HepG2 (cell line): ENCODE measurements around the gene CYP17A1. TPM values are rescaled to one million over a fixed set of nuclear protein-coding genes. Genes with fewer than 3 reads are reported as not detected.

ENCODE experiments used
- ARHGAP35 ChIP-seq: sonication (generic); formaldehyde crosslinking; IDR thresholded peaks from 2 replicates; pipeline ENCODE4 v1.9.0; 2022; ENCODE audit warnings: mild to moderate bottlenecking, inconsistent platforms, moderate library complexity, missing genetic modification reagents, borderline replicate concordance
- BHLHE40 ChIP-seq: IDR thresholded peaks from 2 replicates; pipeline ENCODE4 v1.6.1; 2011; ENCODE audit warnings: low read length, improper control_type of control experiment
- DR1 ChIP-seq: sonication (generic); formaldehyde crosslinking; IDR thresholded peaks from 2 replicates; pipeline ENCODE4 v1.8.0; 2021; ENCODE audit warnings: mild to moderate bottlenecking, missing genetic modification reagents, inconsistent platforms
- ISL2 ChIP-seq: sonication (generic); formaldehyde crosslinking; IDR thresholded peaks from 2 replicates; pipeline ENCODE4 v1.5.0; 2020; ENCODE audit warnings: missing genetic modification reagents
- KDM2A ChIP-seq: sonication (generic); formaldehyde crosslinking; IDR thresholded peaks from 2 replicates; pipeline ENCODE4 v1.4.0; 2020; ENCODE audit warnings: low read depth, missing genetic modification reagents, borderline replicate concordance
- KDM5B ChIP-seq: sonication (generic); formaldehyde crosslinking; IDR thresholded peaks from 2 replicates; pipeline ENCODE4 v1.4.0; 2020; ENCODE audit warnings: missing genetic modification reagents, mild to moderate bottlenecking, borderline replicate concordance
- KLF16 ChIP-seq, 2 experiments: sonication (generic) in 1 of 2; formaldehyde crosslinking in 1 of 2; IDR thresholded peaks; 2 replicates each; pipeline versions ENCODE4 v1.6.1 to v1.8.0; 2016 to 2023; ENCODE audit warnings: missing genetic modification reagents in 2 of 2, missing compliant biosample characterization in 1 of 2
- RXRA ChIP-seq: sonication (generic); formaldehyde crosslinking; IDR thresholded peaks from 2 replicates; pipeline ENCODE4 v1.5.1; 2020; ENCODE audit warnings: missing genetic modification reagents
- ZBTB7A ChIP-seq: sonication (generic); formaldehyde crosslinking; IDR thresholded peaks from 2 replicates; pipeline ENCODE4 v1.8.0; 2022; ENCODE audit warnings: mild to moderate bottlenecking, missing genetic modification reagents
- ZMYM2 ChIP-seq: sonication (generic); formaldehyde crosslinking; IDR thresholded peaks from 2 replicates; pipeline ENCODE4 v1.8.0; 2022; ENCODE audit warnings: mild to moderate bottlenecking, missing genetic modification reagents
- ZNF235 ChIP-seq: sonication (generic); formaldehyde crosslinking; IDR thresholded peaks from 2 replicates; pipeline ENCODE4 v1.8.1; 2023; ENCODE audit warnings: mild to moderate bottlenecking, missing genetic modification reagents, borderline replicate concordance
- ZNF850 ChIP-seq: sonication (generic); formaldehyde crosslinking; conservative IDR thresholded peaks from 2 replicates; pipeline ENCODE4 v1.9.0; 2021; ENCODE audit warnings: mild to moderate bottlenecking, missing genetic modification reagents
- polyA plus RNA-seq, 8 experiments: library from polyadenylated mRNA; depleted of rRNA in 3 of 8; stranded (reverse) in 7 of 8; unstranded in 1 of 8; fragments of >200 nt; fragmentation: Illumina TruSeq in 4 of 8; extraction: Trizol in 4 of 8; gene quantifications; 2 replicates each; pipeline versions ENCODE4 v1.2.1 to v1.2.3, GENCODE V29; 2011 to 2016; ENCODE audit warnings: low read depth in 4 of 8, missing spikeins in 1 of 8, mixed read lengths in 1 of 8; ENCODE audit not compliant: insufficient read depth in 1 of 8
- total RNA-seq, 5 experiments: library from RNA; depleted of rRNA; stranded (reverse); fragments of >200 nt; fragmentation: Illumina TruSeq; extraction: Trizol; gene quantifications; 2 replicates each; pipeline ENCODE4 v1.2.3, GENCODE V29; 2016; ENCODE audit warnings: low read depth in 1 of 5
- TF ChIP-seq, protein P1 (sequence below): sonication (generic); formaldehyde crosslinking; IDR thresholded peaks from 2 replicates; pipeline ENCODE4 v1.5.0; 2020; ENCODE audit warnings: missing genetic modification reagents, mild to moderate bottlenecking, borderline replicate concordance
- TF ChIP-seq, protein P2 (sequence below), 2 experiments: fragments of 450-650 bp in 1 of 2; sonication (generic) in 1 of 2; formaldehyde crosslinking; IDR thresholded peaks; 2 replicates each; pipeline versions ENCODE4 v1.5.0 to v1.8.0; 2020 to 2022; ENCODE audit warnings: mild to moderate bottlenecking in 1 of 2, missing genetic modification reagents in 1 of 2
- TF ChIP-seq, protein P3 (sequence below): IDR thresholded peaks from 2 replicates; pipeline ENCODE4 v1.6.1; 2016; ENCODE audit warnings: control low read depth
- TF ChIP-seq, protein P4 (sequence below): sonication (generic); formaldehyde crosslinking; IDR thresholded peaks from 2 replicates; pipeline ENCODE4 v1.9.0; 2021; ENCODE audit warnings: mild to moderate bottlenecking, missing genetic modification reagents
- TF ChIP-seq, protein P5 (sequence below): sonication (generic); formaldehyde crosslinking; conservative IDR thresholded peaks from 2 replicates; pipeline ENCODE4 v1.8.1; 2023; ENCODE audit warnings: missing genetic modification reagents

Gene CYP17A1
- total and polyA plus RNA-seq, 2 of the 13 experiments (the other 11 are each of a cell fraction or from before 2014, with no cell fraction given), result 0.13 to 1.1 TPM

DNA sequence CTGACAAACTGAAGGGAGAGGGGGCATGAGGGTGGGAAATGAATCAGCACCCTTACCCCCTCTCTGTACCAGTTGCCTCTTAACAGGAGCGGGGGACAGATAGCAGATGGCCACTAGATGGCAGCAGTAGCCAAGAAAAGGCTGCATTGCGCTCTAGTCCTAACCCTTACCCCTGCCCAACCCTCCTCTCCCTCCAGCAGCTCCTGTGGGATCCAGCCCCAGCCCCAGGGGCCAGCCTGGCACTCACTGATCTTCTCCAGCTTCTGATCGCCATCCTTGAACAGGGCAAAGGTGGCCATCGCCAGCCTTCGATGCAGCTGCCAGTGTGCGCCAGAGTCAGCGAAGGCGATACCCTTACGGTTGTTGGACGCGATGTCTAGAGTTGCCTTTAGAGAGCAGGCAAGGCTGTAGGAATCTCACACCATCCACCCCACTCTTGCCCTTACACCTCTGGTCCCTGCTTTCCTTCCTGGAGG, 2.2 kb downstream of the CYP17A1 start (continued):
- TF ChIP-seq, protein P1, sequence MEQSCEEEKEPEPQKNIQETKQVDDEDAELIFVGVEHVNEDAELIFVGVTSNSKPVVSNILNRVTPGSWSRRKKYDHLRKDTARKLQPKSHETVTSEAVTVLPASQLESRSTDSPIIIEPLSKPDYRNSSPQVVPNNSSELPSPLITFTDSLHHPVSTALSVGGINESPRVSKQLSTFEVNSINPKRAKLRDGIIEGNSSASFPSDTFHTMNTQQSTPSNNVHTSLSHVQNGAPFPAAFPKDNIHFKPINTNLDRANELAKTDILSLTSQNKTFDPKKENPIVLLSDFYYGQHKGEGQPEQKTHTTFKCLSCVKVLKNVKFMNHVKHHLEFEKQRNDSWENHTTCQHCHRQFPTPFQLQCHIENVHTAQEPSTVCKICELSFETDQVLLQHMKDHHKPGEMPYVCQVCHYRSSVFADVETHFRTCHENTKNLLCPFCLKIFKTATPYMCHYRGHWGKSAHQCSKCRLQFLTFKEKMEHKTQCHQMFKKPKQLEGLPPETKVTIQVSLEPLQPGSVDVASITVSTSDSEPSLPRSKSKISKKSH, result peak; percentile 77
- TF ChIP-seq ZBTB7A (CRISPR knock-in tag), result no peak
- TF ChIP-seq DR1, result no peak
- TF ChIP-seq, protein P2, sequence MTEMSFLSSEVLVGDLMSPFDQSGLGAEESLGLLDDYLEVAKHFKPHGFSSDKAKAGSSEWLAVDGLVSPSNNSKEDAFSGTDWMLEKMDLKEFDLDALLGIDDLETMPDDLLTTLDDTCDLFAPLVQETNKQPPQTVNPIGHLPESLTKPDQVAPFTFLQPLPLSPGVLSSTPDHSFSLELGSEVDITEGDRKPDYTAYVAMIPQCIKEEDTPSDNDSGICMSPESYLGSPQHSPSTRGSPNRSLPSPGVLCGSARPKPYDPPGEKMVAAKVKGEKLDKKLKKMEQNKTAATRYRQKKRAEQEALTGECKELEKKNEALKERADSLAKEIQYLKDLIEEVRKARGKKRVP (CRISPR knock-in tag; IDR thresholded peaks at IDR 0.05), result no peak
- no peak for TF ChIP-seq KDM2A (CRISPR knock-in tag)
- no peak for TF ChIP-seq ZNF235
- TF ChIP-seq BHLHE40, result no peak
- no peak for TF ChIP-seq ARHGAP35 (CRISPR knock-in tag)
- TF ChIP-seq KDM5B (CRISPR knock-in tag), result peak; percentile 62; the same call in 1 of the 2 replicates
- TF ChIP-seq ZNF850 (CRISPR knock-in tag), result no peak
- no peak for TF ChIP-seq ISL2 (CRISPR knock-in tag)
- peak; percentile 57; the same call in 1 of the 2 replicates for TF ChIP-seq RXRA (CRISPR knock-in tag)
- TF ChIP-seq, protein P3, sequence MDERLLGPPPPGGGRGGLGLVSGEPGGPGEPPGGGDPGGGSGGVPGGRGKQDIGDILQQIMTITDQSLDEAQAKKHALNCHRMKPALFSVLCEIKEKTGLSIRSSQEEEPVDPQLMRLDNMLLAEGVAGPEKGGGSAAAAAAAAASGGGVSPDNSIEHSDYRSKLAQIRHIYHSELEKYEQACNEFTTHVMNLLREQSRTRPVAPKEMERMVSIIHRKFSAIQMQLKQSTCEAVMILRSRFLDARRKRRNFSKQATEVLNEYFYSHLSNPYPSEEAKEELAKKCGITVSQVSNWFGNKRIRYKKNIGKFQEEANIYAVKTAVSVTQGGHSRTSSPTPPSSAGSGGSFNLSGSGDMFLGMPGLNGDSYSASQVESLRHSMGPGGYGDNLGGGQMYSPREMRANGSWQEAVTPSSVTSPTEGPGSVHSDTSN (CRISPR knock-in tag), result no peak
- 0 out of 2 replicates have a peak, but pooled peaks have one; percentile 37 for TF ChIP-seq ZMYM2
- TF ChIP-seq, protein P4, sequence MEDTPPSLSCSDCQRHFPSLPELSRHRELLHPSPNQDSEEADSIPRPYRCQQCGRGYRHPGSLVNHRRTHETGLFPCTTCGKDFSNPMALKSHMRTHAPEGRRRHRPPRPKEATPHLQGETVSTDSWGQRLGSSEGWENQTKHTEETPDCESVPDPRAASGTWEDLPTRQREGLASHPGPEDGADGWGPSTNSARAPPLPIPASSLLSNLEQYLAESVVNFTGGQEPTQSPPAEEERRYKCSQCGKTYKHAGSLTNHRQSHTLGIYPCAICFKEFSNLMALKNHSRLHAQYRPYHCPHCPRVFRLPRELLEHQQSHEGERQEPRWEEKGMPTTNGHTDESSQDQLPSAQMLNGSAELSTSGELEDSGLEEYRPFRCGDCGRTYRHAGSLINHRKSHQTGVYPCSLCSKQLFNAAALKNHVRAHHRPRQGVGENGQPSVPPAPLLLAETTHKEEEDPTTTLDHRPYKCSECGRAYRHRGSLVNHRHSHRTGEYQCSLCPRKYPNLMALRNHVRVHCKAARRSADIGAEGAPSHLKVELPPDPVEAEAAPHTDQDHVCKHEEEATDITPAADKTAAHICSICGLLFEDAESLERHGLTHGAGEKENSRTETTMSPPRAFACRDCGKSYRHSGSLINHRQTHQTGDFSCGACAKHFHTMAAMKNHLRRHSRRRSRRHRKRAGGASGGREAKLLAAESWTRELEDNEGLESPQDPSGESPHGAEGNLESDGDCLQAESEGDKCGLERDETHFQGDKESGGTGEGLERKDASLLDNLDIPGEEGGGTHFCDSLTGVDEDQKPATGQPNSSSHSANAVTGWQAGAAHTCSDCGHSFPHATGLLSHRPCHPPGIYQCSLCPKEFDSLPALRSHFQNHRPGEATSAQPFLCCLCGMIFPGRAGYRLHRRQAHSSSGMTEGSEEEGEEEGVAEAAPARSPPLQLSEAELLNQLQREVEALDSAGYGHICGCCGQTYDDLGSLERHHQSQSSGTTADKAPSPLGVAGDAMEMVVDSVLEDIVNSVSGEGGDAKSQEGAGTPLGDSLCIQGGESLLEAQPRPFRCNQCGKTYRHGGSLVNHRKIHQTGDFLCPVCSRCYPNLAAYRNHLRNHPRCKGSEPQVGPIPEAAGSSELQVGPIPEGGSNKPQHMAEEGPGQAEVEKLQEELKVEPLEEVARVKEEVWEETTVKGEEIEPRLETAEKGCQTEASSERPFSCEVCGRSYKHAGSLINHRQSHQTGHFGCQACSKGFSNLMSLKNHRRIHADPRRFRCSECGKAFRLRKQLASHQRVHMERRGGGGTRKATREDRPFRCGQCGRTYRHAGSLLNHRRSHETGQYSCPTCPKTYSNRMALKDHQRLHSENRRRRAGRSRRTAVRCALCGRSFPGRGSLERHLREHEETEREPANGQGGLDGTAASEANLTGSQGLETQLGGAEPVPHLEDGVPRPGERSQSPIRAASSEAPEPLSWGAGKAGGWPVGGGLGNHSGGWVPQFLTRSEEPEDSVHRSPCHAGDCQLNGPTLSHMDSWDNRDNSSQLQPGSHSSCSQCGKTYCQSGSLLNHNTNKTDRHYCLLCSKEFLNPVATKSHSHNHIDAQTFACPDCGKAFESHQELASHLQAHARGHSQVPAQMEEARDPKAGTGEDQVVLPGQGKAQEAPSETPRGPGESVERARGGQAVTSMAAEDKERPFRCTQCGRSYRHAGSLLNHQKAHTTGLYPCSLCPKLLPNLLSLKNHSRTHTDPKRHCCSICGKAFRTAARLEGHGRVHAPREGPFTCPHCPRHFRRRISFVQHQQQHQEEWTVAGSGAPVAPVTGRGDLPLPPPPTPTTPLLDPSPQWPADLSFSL, result no peak
- no peak for TF ChIP-seq KLF16 (CRISPR knock-in tag; IDR thresholded peaks at IDR 0.05)
- TF ChIP-seq, protein P5, sequence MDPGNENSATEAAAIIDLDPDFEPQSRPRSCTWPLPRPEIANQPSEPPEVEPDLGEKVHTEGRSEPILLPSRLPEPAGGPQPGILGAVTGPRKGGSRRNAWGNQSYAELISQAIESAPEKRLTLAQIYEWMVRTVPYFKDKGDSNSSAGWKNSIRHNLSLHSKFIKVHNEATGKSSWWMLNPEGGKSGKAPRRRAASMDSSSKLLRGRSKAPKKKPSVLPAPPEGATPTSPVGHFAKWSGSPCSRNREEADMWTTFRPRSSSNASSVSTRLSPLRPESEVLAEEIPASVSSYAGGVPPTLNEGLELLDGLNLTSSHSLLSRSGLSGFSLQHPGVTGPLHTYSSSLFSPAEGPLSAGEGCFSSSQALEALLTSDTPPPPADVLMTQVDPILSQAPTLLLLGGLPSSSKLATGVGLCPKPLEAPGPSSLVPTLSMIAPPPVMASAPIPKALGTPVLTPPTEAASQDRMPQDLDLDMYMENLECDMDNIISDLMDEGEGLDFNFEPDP, result no peak
